NCI-H1417 treated with DMSO at 0.1 percent for 48 hours (cell line): ENCODE data around the gene MAMDC2.
"Not testable (repeated sequence)": the region's sequence is repeated elsewhere in the genome, so short reads cannot be mapped to it uniquely, and the experiment has no call there.

Experiments
- DNase-seq: peaks from one replicate; lab custom pipeline; 2025; lab: John Stamatoyannopoulos, UW

Gene MAMDC2

DNA sequence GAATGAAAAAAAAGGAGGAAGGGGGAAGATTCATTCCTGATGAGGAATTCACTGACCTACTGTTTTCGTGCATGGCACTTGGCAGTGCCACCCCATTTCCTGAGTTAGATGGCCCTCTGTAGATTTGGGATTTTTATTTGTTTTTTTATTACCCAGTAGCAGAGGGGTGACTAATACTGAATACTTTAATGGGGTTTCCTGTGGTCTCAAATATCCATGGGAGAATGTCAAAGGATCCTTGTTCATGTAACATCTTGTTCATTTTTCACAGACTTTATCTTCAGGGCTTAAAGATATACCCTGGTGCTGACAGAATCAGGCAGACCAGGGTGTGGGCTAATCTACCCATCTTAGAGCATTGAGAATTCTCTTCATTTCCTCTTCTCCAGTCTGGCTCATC lies 93.0 kb downstream of the MAMDC2 start:
- DNase-seq = no peak

DNA sequence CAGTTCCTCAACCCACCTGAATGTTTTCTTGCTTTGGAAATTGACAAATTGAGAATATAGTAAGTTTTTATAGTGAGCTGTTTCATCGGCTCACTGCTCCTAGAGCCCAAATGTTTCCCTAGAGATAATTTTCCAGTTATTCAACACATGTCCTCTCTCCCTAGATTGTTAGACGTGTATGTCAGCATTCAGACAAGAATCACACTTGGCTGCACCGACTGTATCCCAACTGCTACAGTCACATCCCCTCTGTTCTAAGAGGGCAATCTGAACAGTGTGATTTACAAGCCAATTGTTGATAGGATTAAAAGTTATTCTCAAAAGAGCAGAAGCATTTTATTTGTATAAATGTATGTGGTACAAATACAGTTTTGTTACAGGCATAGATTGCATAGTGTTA lies 93.9 kb downstream of the MAMDC2 start:
- no peak for DNase-seq

DNA sequence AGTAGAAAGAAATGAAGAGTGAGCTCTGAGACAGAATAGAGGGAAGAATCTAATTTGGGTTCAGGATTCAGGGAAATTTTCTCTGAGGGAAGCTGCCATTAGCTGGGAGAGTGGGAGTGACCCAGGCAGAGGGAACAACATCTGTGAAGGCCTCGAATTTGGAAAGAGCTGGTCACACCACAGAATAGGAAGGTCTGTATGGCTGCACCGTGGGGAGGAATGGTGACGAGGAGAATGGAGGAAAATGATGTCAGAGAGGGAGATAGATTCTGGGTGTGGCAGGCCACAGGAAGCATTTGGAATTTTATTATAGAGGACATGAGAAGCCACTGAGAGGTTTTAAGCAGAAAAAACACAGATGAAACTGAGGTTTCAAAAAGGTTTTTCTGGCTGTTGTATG lies 98.5 kb downstream of the MAMDC2 start:
- no peak for DNase-seq

DNA sequence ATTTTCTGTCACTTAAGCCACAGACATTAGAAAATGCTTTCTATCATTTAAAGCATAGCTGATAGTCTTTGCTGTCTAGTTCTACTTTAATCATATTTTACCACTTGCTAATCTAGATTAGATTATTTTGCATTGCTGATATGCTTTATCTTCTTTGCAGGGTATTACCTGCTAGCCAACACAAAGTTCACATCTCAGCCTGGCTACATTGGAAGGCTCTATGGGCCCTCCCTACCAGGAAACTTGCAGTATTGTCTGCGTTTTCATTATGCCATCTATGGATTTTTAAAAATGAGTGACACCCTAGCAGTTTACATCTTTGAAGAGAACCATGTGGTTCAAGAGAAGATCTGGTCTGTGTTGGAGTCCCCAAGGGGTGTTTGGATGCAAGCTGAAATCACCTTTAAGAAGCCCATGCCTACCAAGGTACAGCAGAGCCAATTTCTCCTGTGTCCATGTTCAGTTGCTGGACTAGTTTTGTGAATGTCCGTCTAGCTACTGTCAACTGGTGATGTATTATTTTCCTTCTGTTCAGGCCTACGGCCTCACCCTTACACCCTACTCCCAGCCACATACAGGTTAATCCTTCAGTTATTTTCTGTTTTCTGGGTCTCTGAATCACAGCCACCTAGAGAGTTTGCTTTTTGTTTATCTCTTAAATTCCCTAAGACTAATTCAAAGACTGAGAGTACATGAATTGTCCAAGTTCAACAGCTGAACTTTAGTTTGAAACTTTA lies 99.9 kb downstream of the MAMDC2 start:
- no peak for DNase-seq

DNA sequence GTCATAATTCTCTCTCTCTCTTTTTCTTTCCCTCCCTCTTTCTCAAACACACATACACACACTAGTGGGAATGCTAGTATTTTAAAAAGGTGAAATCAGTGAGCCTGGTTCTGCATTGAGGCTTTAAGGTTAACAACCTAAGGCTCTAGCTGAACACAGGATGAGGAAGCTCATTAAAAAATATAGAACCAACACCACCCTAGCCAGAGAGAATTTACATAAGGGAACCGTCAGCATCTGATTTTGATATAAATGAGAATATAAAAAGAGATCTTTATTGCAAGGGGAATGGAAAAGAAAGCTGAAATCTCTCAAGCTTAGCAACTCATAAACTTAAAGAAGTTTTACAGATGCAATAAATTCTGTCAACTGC lies 100.5 kb downstream of the MAMDC2 start:
- no peak for DNase-seq

DNA sequence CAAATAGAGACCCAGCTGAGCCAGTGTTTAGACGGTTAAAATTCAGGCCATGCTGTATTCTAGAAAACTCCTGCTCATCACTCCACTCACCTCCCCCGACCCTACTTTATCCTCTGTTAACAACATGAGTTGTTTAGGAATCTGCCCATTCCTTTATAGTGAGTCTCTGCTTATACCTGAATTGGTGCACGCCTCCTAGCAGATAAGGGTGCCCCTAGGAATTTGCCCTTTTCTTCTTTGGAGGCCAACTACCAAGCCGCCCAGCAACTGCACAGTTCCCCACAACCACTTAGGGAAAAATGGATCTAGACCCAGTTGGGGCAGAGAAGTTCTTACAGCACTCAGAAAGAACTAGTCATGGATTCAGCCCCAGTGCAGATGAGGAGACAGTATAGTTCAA lies 102.3 kb downstream of the MAMDC2 start:
- no peak for DNase-seq

DNA sequence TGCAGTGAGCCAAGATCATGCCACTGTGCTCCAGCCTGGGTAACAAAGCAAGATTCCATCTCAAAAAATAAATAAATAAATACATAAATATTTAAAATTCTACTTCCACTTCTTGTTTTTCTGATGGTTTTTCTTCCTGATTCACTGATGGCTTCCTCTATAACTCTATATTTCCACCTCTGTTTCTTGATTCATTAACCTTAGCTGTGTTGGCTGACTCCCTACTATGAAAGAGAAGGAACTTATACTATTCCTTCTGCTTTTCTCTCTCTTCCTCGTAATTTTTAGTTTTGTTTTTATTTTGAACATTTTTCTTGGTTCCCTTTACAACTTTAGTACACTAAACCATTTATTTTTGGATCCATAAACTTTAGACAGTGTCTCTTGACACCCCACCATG lies 103.5 kb downstream of the MAMDC2 start:
- no peak for DNase-seq

DNA sequence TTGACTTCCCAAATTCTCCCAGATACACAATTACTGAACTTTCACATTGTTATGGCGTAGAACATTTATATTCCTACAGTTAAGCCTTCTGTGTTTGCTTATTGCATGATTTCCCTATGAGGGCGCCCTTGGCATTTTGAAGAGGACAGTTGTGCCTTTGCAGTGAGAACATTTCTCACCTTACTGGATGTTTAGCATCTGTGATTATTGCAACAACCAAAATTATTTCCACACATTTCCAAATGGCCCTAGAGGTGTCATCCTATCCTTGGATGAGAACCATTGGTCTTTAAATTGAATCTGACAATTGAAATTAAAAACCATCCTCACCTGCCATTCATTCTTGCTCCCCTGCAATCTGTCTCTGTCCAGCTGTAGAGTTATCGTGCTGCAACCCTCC lies 104.0 kb downstream of the MAMDC2 start:
- no peak for DNase-seq

DNA sequence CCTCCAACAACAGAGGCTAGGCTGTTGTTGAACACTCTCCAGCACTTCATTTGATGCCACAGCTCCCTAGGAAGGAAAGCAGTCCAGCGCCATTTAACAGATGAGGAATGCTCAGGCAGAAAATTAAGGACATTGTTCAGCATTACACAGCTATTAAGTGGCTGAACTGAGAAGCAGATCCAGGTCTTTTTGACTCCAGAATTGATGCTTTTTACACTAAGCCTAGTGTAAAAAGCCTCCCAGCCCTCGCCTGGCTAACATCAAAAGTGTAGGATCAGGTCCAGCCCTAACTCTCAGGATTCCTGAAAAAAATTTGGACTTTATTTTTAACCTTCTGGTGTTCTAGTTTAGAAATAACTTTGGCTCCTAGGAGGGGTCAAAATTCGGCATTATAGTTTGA lies 108.7 kb downstream of the MAMDC2 start:
- DNase-seq = no peak

DNA sequence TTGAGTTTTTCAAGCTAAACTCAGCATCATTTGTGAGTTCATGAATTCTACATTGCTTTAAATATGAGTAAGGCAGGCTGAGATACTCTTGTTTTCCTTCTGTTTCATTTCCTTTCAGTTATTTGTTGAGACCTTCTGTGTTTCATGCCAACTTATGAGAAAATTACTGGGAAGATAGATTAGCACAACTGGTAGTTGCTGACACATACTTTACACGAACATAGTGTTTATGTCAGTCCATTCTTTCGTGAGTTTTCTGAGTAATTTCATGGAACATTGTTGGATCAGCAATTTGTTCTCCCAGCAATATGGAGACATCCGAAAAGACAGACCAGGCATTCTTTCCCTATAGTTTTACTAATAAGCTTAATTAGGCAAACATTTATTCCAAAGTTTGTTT lies 113.1 kb downstream of the MAMDC2 start:
- no peak for DNase-seq

DNA sequence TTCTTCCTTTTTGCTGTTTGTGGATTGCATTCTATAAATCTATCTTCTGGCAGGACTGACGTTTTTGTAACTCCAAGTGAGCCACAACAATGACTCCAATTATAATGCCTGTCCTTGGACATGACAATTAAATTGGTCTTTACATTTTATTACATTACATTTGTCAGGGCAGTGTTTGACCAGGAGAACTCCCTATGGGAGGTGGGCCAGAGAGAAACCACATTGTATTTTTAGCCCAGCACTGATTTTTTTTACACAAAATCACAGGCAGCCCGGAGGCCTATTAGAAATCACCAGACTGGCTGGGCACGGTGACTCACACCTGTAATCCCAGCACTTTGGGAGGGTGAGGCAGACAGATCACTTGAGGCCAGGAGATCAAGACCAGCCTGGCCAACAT lies 116.0 kb downstream of the MAMDC2 start:
- DNase-seq = no peak

DNA sequence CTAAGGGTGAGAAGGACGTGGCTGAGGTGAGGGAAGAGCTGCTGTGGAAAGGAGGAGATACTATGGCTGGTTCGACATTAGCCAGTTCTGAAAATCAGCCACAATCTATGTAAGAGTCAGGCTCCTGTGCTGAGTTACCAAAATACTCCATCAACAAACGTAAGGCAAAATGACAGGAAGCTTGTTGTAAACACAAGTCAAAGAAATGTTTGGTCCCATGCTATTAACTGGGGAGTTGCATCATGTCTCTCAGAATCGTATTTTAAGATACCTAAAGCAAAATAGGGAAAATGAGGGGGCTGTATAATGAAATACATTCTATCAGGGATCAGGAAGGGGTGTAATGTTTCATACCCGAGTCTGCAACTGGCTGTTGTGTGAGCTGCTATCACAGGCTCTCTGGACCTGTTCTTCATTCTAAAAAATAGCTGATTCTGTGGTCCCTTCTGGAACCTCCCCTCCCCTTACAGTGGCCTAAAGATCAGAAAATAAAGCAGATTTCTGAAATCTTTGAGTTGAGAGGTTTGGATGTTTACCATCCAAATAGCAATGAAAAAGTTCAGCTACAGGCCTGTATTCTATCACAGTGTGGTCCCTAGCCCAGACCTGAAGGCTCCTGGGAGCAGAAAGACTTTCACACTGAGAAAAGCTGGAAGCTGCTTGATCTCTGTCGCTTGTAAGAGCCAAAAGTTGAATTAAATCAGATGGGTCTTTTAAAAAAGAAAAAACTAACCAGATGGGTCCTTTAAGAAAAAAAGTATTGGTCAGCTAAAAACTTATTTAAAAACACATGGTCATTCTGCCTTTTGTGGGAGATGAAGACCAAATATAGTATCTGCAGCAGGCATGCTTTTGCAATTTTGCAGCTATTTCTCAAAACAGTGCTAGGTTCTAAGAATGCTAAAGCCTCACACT lies 117.3 kb downstream of the MAMDC2 start:
- DNase-seq = no peak

DNA sequence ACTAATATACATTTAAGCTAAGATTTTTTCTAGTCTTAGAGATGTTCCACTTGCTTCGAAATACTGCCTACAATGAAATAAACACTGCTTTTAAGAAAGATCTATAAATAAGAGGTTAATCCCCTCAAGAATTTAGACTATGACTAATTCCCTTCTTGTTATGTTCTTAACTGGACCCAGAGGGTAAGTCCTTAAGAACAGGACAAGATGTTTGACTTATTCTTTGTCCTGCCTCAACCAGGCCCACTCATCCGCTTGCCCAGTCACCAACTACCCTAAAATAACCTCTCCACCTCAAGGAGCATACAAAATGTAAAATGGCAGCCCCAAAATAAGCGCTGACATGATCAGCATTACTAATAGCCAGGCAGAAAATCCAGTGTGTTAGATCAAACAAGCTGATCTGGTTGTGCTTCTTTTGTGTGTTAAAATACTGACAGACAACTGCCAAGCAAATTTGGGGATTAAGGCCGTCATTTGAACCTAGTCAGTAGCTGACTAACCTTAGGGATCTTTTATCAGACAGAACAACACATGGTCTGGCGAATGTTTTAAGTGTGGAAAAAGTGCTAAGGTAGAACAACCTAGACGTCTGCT lies 121.5 kb downstream of the MAMDC2 start:
- DNase-seq = no peak

DNA sequence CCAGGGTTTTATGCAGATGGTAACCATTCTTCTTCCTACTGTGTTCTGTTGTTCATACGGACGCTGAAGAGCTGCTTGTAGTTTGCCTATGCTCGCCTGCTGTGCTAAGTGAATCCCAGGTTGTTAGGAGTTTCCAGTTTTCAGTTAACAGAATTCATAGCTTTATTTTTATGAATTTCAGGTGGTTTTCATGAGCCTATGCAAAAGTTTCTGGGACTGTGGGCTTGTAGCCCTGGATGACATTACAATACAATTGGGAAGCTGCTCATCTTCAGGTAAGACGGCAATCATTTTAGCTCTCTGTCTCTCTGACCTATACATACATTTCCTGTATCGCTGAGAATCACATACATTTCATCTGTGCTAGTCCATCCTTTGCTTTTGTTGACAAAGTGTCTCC lies 124.9 kb downstream of the MAMDC2 start:
- DNase-seq = no peak

DNA sequence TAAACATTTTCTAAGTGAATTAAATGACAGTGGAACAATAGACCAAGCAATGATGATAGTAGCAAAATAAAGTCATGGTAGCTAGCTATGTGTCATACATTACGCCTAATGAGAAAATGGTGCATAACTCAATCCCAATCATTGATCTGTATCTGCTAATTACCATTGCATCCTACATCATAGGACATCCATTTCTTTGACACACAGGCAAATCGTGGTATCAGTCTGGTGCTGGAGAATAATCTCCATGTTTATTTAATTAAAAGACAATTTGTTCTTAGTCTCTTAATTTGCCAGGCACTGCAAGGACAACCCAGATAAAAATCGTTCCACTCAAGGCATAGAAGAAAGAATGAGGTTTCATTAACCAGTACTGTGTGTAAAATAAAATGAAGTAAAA lies 125.6 kb downstream of the MAMDC2 start:
- no peak for DNase-seq

DNA sequence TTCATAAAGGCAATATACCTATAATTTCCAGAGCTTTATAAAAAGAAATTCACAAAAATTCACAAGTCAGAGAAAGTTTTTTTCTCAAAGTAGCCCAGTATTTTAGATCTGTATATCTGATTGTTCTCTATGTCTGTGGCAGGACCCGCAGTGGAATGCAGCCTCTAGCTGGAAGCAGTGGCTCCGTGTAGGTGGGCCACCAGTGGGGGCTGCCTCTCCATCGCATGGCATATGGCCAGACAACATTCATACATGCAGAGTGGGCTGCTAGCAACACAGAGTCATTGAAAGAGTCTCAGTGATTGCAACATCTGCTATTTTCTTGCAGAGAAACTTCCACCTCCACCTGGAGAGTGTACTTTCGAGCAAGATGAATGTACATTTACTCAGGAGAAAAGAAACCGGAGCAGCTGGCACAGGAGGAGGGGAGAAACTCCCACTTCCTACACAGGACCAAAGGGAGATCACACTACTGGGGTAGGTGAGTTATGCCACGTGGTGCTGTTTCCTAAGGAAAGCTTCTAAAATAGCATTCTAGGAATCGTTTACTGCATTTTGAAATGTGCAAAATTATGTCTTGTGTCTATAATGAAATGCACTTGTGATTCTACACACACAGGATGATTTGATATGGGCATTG lies 126.6 kb downstream of the MAMDC2 start:
- no peak for DNase-seq

DNA sequence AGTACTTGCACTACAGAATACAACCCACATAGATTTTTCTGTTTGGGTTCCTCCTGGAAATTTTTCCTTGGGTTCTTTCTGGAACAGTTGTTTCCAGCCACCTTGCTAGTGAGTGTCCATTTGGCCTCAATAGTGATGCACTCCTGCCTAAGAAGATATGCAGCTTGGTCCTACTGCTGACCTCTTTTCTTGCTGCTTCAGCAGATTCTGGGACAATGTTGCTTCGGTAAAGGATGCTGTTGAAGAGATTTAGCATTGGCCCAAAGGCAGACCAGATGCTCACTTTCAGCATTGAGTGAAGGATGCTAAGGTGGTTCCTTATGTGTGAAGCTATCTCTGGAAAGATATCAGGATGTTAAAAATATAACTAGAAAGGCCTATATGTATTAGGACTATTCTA lies 128.9 kb downstream of the MAMDC2 start:
- no peak for DNase-seq

DNA sequence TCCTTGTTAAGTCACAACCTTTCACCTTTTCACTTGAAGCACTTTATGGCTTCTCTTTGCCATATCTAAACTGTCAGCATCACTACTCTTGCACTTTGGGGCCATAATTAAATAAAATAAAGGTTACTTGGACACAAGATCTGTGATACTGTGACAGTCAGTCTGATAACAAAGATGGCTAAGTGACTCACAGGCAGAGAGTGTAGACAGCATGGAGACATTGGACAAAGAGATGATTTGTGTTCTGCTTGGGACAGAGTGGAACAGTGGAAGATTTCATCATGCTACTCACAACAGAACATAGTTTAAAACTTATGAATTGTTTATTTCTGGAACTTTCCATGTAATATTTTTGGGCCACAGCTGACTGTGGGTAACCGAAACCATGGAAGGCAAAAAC lies 133.5 kb downstream of the MAMDC2 start:
- DNase-seq = no peak

DNA sequence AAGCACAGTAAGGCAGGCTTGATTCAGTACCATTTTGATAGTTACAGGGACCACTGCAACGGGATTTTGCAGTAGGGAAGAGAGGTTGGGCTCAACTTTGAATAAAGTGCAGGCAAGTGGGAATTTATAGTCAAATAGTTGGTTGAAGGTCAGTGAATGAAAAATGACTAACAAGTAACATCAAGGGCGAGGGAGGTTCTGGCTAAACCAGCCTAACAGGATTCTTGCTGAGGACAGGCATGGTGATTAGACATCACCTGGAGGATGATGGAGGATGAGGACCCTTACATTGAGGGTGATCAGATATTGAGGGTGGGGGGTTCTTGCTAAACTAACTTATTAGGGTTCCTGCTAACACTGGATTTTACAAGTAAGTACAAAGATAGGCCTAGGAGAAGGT lies 149.1 kb downstream of the MAMDC2 start:
- no peak for DNase-seq

DNA sequence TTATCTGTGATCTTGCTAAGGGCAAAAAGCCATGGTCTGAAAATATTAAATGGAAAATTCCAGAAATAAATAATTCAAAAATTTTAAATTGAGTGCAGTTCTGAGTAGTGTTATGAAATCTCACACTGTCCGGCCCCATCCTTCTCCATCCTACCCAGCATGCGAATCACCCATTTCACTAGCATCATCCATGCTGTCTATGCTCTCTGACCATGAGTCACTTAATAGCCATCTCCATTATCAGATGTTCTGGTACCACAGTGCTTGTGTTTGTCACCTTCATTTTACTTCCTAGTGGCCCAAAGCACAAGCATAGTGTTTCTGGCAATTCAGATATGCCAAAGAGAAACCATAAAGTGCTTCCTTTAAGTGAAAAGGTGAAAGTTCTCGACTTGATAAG lies 151.8 kb downstream of the MAMDC2 start:
- DNase-seq = no peak

DNA sequence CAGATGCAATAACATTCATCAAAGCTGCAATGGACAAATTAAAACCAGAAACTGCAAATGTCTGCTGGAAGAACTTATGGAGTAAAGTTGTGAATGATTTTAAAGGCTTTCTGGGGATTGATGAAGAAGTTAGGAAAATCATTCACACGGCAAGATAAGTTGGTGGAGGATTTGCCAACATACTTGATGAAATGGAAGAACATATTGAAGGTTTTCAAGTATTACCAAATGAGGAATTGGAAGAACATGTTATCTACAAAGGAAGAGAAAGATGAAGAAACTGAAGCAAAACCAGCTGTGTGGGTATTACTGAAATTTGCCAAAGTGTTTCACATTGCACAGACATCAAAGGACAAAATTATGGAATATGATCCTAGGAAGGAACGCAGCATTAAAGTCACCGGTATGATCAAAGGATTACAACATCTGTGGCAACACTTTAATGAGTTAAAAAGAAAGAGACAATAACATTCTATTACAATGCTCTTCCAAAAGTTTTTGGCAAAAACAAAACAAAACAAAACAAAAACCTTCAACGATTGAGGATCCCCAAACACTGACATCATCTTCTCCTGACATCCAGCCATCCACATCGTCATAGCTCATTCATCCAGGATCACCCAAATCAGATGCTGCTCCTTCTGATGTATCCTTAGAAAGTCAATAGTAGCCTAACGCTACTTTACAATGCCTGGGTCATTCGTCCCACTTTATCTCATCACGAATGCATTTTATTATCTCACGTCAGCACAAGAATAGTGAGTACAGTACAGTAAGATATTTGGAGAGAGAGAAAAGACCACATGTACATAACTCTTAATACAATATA lies 153.8 kb downstream of the MAMDC2 start:
- DNase-seq = no peak

DNA sequence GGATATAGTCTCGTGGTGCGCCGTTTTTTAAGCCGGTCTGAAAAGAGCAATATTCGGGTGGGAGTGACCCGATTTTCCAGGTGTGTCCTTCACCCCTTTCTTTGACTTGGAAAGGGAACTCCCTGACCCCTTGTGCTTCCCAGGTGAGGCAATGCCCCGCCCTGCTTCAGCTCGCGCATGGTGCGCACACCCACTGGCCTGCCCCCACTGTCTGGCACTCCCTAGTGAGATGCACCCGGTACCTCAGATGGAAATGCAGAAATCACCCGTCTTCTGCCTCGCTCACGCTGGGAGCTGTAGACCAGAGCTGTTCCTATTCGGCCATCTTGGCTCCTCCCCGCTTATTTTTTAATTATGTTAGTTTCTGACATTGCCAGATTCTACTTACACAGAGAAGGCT lies 161.1 kb downstream of the MAMDC2 start:
- not testable (repeated sequence) for DNase-seq
